OCI-LY3 (cell line): ENCODE data around the gene KLF7.

Experiments used
- H2AFZ ChIP-seq: fragments of 200-600, 300-600 bp; shearing (Covaris generic); 2 replicates; pipeline ENCODE4 v1.6.0; 2014; ENCODE audit warnings: antibody characterized with exemption, low read depth, low read length
- H3K27ac ChIP-seq: fragments of 200-600, 300-600 bp; sonication (generic); 2 replicates; pipeline ENCODE4 v1.5.1; 2014; ENCODE audit warnings: mild to moderate bottlenecking, low read length, moderate library complexity, mixed read lengths
- H3K27me3 ChIP-seq: fragments of 200-600, 300-600 bp; sonication (generic); 2 replicates; pipeline ENCODE4 v1.6.1; 2014; ENCODE audit warnings: low read depth, low read length, mixed read lengths
- H3K36me3 ChIP-seq: fragments of 200-600, 300-600 bp; sonication (generic); replicated peaks from 2 replicates; pipeline ENCODE3; 2014; ENCODE audit warnings: low read depth, low read length, mixed read lengths
- H3K4me1 ChIP-seq: fragments of 300-600, 200-600 bp; sonication (generic); 2 replicates; pipeline ENCODE4 v1.6.1; 2014; ENCODE audit warnings: low read length, mixed read lengths
- H3K4me2 ChIP-seq: fragments of 200-600, 300-600 bp; sonication (generic); 2 replicates; pipeline ENCODE4 v1.6.1; 2014; ENCODE audit warnings: low read length, mixed read lengths
- H3K4me3 ChIP-seq: fragments of 300-600, 200-600 bp; sonication (generic); 2 replicates; pipeline ENCODE4 v1.5.1; 2014; ENCODE audit warnings: antibody characterized with exemption, mild to moderate bottlenecking, low read length, moderate library complexity
- H3K79me2 ChIP-seq: fragments of 300-600, 200-600 bp; shearing (Covaris generic); 2 replicates; pipeline ENCODE4 v1.6.1; 2014; ENCODE audit warnings: mild to moderate bottlenecking, low read length, mixed read lengths
- H3K9ac ChIP-seq: fragments of 300-600, 200-600 bp; shearing (Covaris generic); 2 replicates; pipeline ENCODE4 v1.6.0; 2014; ENCODE audit warnings: mild to moderate bottlenecking, low read length, moderate library complexity
- H3K9me3 ChIP-seq: fragments of 200-600, 300-600 bp; shearing (Covaris generic); 2 replicates; pipeline ENCODE4 v1.6.1; 2014; ENCODE audit warnings: low read length, mixed read lengths; ENCODE audit not compliant: insufficient read depth
- H4K20me1 ChIP-seq: fragments of 200-600, 300-600 bp; sonication (generic); 2 replicates; pipeline ENCODE4 v1.6.1; 2016; ENCODE audit warnings: low read length, mixed read lengths; ENCODE audit not compliant: insufficient read depth
- CTCF ChIP-seq: fragments of 200-600, 300-600 bp; sonication (generic); IDR thresholded peaks from 2 replicates; pipeline ENCODE4 v1.5.1; 2014; ENCODE audit warnings: antibody characterized with exemption, low read length, low read depth
- EZH2phosphoT487 ChIP-seq: fragments of 200-600 bp; shearing (Covaris generic); IDR thresholded peaks from 2 replicates; pipeline ENCODE4 v1.6.1; 2018; ENCODE audit warnings: antibody characterized with exemption, mixed run types, low read depth

KLF7 gene

GRCh38 chr2:207119048-207119447, 46.7 kb downstream of the KLF7 start:
- H3K36me3 ChIP-seq = no peaks in the 10 kb centered on the region
- H3K4me2 ChIP-seq = no peak overlapping the region
- H3K4me1 ChIP-seq = no peaks in the 10 kb centered on the region
- H3K4me3 ChIP-seq = no peak overlapping the region
- no peak overlapping the region for H3K27ac ChIP-seq
- H4K20me1 ChIP-seq = no peaks in the 10 kb centered on the region
- H3K9me3 ChIP-seq = no peaks in the 10 kb centered on the region
- no peak overlapping the region for H2AFZ ChIP-seq
- no peak for TF ChIP-seq CTCF
- no peak for TF ChIP-seq EZH2phosphoT487
- no peaks in the 10 kb centered on the region for H3K79me2 ChIP-seq
- no peak overlapping the region for H3K9ac ChIP-seq
- H3K27me3 ChIP-seq = peaks cover 19% of the 10 kb centered on the region

GRCh38 chr2:207117668-207118067, 48.1 kb downstream of the KLF7 start:
- Histone ChIP-seq H3K4me3 (no peak overlapping the region), H3K79me2 (no peaks in the 10 kb centered on the region), H3K4me1 (no peaks in the 10 kb centered on the region), H4K20me1 (no peaks in the 10 kb centered on the region), H3K4me2 (no peak overlapping the region), H3K9ac (no peak overlapping the region), H2AFZ (no peak overlapping the region), H3K27me3 (peaks cover 19% of the 10 kb centered on the region), H3K36me3 (no peaks in the 10 kb centered on the region), H3K9me3 (no peaks in the 10 kb centered on the region), H3K27ac (no peak overlapping the region)
- TF ChIP-seq EZH2phosphoT487 (no peak), CTCF (no peak)

GRCh38 chr2:207115715-207116364, 49.9 kb downstream of the KLF7 start:
- Histone ChIP-seq H4K20me1 (no peaks in the 10 kb centered on the region), H3K4me2 (no peak overlapping the region), H3K9ac (no peak overlapping the region), H3K27me3 (peaks cover 18% of the 10 kb centered on the region), H3K4me3 (no peak overlapping the region), H2AFZ (no peak overlapping the region), H3K9me3 (no peaks in the 10 kb centered on the region), H3K36me3 (no peaks in the 10 kb centered on the region), H3K27ac (no peak overlapping the region), H3K4me1 (no peaks in the 10 kb centered on the region), H3K79me2 (no peaks in the 10 kb centered on the region)
- TF ChIP-seq CTCF (no peak), EZH2phosphoT487 (no peak)

- Histone ChIP-seq H3K79me2 (no peaks in the 10 kb centered on the region), H2AFZ (no peak overlapping the region), H3K27ac (no peak overlapping the region), H3K9ac (no peak overlapping the region), H3K4me2 (no peak overlapping the region), H3K36me3 (no peaks in the 10 kb centered on the region), H4K20me1 (no peaks in the 10 kb centered on the region), H3K9me3 (no peaks in the 10 kb centered on the region), H3K4me1 (no peaks in the 10 kb centered on the region), H3K27me3 (peaks cover 21% of the 10 kb centered on the region), H3K4me3 (no peak overlapping the region)
- TF ChIP-seq EZH2phosphoT487 = no peak
- no peak for TF ChIP-seq CTCF
Measured at GRCh38 chr2:207113414-207113813, 52.3 kb downstream of the KLF7 start.
